Neuronal stem cell (in vitro differentiated cells): ENCODE data around the gene DBNL.

Experiments
- DNase-seq: peaks from one replicate; pipeline ENCODE4 v3.0.0-alpha.2; 2013; ENCODE audit warnings: low spot score
- H2AFZ ChIP-seq: one replicate; pipeline ENCODE4 v1.6.1; 2013; ENCODE audit warnings: mild to moderate bottlenecking, low read length, inconsistent platforms
- H2AK5ac ChIP-seq: 2 replicates; pipeline ENCODE4 v1.6.1; 2013; ENCODE audit warnings: low read depth, mild to moderate bottlenecking, inconsistent platforms, low read length, moderate library complexity, mixed read lengths
- H2BK120ac ChIP-seq: 2 replicates; pipeline ENCODE4 v1.6.1; 2013; ENCODE audit warnings: low read depth, mild to moderate bottlenecking, inconsistent platforms, low read length, moderate library complexity, mixed read lengths
- H2BK12ac ChIP-seq: one replicate; pipeline ENCODE4 v1.6.1; 2013; ENCODE audit warnings: low read length, inconsistent platforms
- H2BK15ac ChIP-seq: 2 replicates; pipeline ENCODE4 v1.6.1; 2013; ENCODE audit warnings: mild to moderate bottlenecking, low read length, inconsistent platforms, mixed read lengths
- H2BK5ac ChIP-seq: one replicate; pipeline ENCODE4 v1.6.1; 2013; ENCODE audit warnings: inconsistent platforms, mild to moderate bottlenecking, low read length, moderate library complexity
- H3K14ac ChIP-seq: one replicate; pipeline ENCODE4 v1.6.1; 2013; ENCODE audit warnings: low read length, inconsistent platforms
- H3K18ac ChIP-seq: 2 replicates; pipeline ENCODE4 v1.6.1; 2013; ENCODE audit warnings: low read length, inconsistent platforms
- H3K23ac ChIP-seq: 2 replicates; pipeline ENCODE4 v1.6.1; 2013; ENCODE audit warnings: low read depth, mild to moderate bottlenecking, mixed read lengths, low read length, inconsistent platforms; ENCODE audit not compliant: poor library complexity
- H3K27ac ChIP-seq: replicated peaks from 3 replicates; pipeline ENCODE4 v1.5.1; 2013; ENCODE audit warnings: low read length, inconsistent platforms
- H3K27me3 ChIP-seq, 3 experiments: 2 replicates each; pipeline ENCODE4 v1.6.1; 2013; ENCODE audit warnings: low read length in 3 of 3, mild to moderate bottlenecking in 2 of 3, inconsistent platforms in 1 of 3, low read depth in 1 of 3, mixed read lengths in 1 of 3, moderate library complexity in 1 of 3; ENCODE audit not compliant: control insufficient read depth in 3 of 3, insufficient read depth in 3 of 3
- H3K36me3 ChIP-seq, 2 donors: replicated peaks in 1 of 2; 2 replicates each; pipeline ENCODE4 v1.6.1; 2013; ENCODE audit warnings: low read length in 2 of 2; ENCODE audit not compliant: control insufficient read depth in 2 of 2, insufficient read depth in 2 of 2
- H3K4ac ChIP-seq: 2 replicates; pipeline ENCODE4 v1.6.1; 2013; ENCODE audit warnings: inconsistent platforms, mild to moderate bottlenecking, low read length, moderate library complexity
- H3K4me1 ChIP-seq, 2 donors: 1 replicate in 1 of 2; 2 replicates in 1 of 2; pipeline ENCODE4 v1.6.1; 2013; ENCODE audit warnings: low read length in 2 of 2, low read depth in 1 of 2; ENCODE audit not compliant: control insufficient read depth in 2 of 2, insufficient read depth in 1 of 2
- H3K4me2 ChIP-seq: one replicate; pipeline ENCODE4 v1.6.1; 2013; ENCODE audit warnings: mild to moderate bottlenecking, low read length, inconsistent platforms; ENCODE audit not compliant: insufficient read depth, poor library complexity, severe bottlenecking
- H3K4me3 ChIP-seq, 2 donors: 2 replicates each; pipeline ENCODE4 v1.5.1; 2013; ENCODE audit warnings: low read length in 2 of 2, mild to moderate bottlenecking in 2 of 2, inconsistent platforms in 1 of 2, moderate library complexity in 1 of 2
- H3K79me1 ChIP-seq: one replicate; pipeline ENCODE4 v1.6.1; 2013; ENCODE audit warnings: low read depth, mild to moderate bottlenecking, inconsistent platforms, low read length, moderate library complexity
- H3K9ac ChIP-seq: one replicate; pipeline ENCODE4 v1.6.1; 2013; ENCODE audit warnings: mild to moderate bottlenecking, low read depth, low read length, inconsistent platforms; ENCODE audit not compliant: poor library complexity
- H3K9me3 ChIP-seq, 2 donors: replicated peaks in 1 of 2; 2 replicates each; pipeline versions ENCODE3 to v1.6.1; 2013; ENCODE audit warnings: low read length in 2 of 2, mild to moderate bottlenecking in 2 of 2, inconsistent platforms in 1 of 2, low read depth in 1 of 2, mixed read lengths in 1 of 2, moderate library complexity in 1 of 2; ENCODE audit not compliant: control insufficient read depth in 2 of 2, insufficient read depth in 1 of 2
- H4K8ac ChIP-seq: one replicate; pipeline ENCODE4 v1.6.1; 2013; ENCODE audit warnings: low read depth, mild to moderate bottlenecking, inconsistent platforms, low read length, moderate library complexity
- H4K91ac ChIP-seq: one replicate; pipeline ENCODE4 v1.6.1; 2013; ENCODE audit warnings: low read length, low read depth, mild to moderate bottlenecking, inconsistent platforms; ENCODE audit not compliant: poor library complexity
- WGBS, 2 donors: extraction: QIAGEN DNeasy Blood & Tissue Kit; methylation state at CpG; one replicate each; pipeline ENCODE4 v1.1.7; 2013; ENCODE audit warnings: missing lambda C conversion rate in 2 of 2, mixed read lengths in 1 of 2; ENCODE audit not compliant: insufficient read length in 2 of 2, insufficient replicate concordance in 1 of 2; ENCODE audit errors: extremely low coverage in 2 of 2; 5-methylcytosine and 5-hydroxymethylcytosine counted together

The DBNL gene

DNA sequence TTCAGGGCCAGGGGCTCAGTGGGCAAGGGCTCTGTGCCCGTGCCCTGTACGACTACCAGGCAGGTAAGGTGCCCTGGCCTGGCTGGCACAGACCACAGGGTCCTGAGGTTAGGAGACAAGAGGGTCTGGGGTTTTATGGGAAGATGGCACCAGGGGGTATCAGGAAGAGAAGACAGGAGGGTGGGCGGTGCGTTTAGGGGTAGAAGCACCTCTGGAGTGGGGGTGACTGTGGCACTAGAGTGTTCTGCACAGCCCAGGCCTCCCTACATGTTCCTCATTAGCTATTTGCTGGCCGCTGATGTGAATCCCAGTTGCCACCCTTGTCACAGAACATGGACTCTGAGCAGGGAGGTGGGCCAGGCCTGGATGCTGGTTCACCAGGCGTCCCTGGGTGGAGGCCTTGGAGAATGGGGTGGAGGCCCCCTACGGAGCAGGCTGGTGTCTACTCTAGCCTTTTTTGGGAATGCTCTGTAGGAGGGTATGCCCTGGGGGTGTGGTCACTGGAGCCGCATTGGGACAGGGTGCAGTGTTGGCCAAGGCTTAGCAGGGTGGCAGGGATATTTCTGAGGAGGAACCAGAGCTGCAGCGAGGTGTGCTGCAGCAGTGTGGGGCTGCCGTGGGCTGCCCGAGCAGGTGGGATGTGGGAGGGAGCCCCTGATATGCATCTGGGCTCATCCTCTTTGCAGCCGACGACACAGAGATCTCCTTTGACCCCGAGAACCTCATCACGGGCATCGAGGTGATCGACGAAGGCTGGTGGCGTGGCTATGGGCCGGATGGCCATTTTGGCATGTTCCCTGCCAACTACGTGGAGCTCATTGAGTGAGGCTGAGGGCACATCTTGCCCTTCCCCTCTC is 15.8 kb downstream of the DBNL start:
- Histone ChIP-seq H2BK120ac (no peak overlapping the region), H2AFZ (no peak overlapping the region), H3K9me3 (no peaks in the 10 kb centered on the region), H2BK5ac (peak overlapping the region; percentile 27), H4K91ac (no peak overlapping the region), H3K4ac (no peak overlapping the region), H3K4me3 (no peak overlapping the region), H2BK15ac (no peak overlapping the region), H2BK12ac (no peak overlapping the region), H3K9ac (no peak overlapping the region), H3K27me3 (no peaks in the 10 kb centered on the region), H3K79me1 (peaks cover 7% of the 10 kb centered on the region), H2AK5ac (no peak overlapping the region), H3K23ac (no peak overlapping the region), H4K8ac (no peak overlapping the region), H3K4me2 (no peak overlapping the region), H3K27ac (no peak overlapping the region), H3K14ac (no peak overlapping the region), H3K4me1 (peaks cover 9 to 16% of the 10 kb centered on the region in 2 donors), H3K18ac (no peak overlapping the region), H3K36me3 (peaks cover 44 to 75% of the 10 kb centered on the region in 2 donors)
- no peak for DNase-seq
- WGBS, 2 donors, result no CpG with 5 or more reads among the region's 21 CpGs

DNA sequence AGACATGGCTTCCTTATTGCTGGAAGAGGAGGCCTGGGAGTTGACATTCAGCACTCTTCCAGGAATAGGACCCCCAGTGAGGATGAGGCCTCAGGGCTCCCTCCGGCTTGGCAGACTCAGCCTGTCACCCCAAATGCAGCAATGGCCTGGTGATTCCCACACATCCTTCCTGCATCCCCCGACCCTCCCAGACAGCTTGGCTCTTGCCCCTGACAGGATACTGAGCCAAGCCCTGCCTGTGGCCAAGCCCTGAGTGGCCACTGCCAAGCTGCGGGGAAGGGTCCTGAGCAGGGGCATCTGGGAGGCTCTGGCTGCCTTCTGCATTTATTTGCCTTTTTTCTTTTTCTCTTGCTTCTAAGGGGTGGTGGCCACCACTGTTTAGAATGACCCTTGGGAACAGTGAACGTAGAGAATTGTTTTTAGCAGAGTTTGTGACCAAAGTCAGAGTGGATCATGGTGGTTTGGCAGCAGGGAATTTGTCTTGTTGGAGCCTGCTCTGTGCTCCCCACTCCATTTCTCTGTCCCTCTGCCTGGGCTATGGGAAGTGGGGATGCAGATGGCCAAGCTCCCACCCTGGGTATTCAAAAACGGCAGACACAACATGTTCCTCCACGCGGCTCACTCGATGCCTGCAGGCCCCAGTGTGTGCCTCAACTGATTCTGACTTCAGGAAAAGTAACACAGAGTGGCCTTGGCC is 16.6 kb downstream of the DBNL start:
- Histone ChIP-seq H3K27ac (no peak overlapping the region), H3K79me1 (peaks cover 8% of the 10 kb centered on the region), H3K18ac (no peak overlapping the region), H3K4me2 (no peak overlapping the region), H4K91ac (no peak overlapping the region), H3K9me3 (no peaks in the 10 kb centered on the region), H4K8ac (no peak overlapping the region), H2BK15ac (no peak overlapping the region), H3K9ac (no peak overlapping the region), H2BK12ac (no peak overlapping the region), H3K23ac (no peak overlapping the region), H3K14ac (no peak overlapping the region), H3K4me3 (no peak overlapping the region), H3K4ac (no peak overlapping the region), H2BK5ac (no peak overlapping the region), H2BK120ac (no peak overlapping the region), H3K36me3 (peaks cover 44 to 67% of the 10 kb centered on the region in 2 donors), H3K4me1 (peaks cover 16 to 20% of the 10 kb centered on the region in 2 donors), H2AFZ (no peak overlapping the region), H2AK5ac (no peak overlapping the region), H3K27me3 (no peaks in the 10 kb centered on the region)
- no peak for DNase-seq
- no CpG with 5 or more reads among the region's 8 CpGs for WGBS, 2 donors

DNA sequence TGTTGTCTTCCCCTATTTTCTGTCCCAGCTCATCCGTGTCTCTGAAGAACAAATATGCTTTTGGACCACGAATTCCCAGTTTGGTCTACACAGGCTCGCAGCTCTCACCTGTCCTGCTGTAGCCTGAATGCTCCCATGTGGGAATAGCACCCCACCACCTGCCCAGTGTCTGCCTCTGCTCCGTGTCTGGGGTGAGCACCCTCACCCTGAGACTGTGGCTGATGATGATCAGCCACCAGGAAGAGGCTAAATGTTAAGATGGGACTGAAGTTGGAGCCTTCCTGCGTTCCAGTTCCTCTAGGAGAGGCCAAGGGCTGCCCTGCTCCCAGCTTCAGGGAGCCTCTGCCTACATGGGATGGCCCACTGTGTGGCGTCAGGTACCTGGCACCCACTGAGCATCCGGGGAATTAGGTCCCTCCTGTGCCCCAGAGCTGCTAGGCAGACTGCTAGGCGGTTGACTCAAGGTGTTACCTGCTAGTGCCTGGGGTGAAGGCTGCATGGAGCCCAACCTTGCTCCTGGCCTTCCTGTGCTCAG is 17.2 kb downstream of the DBNL start:
- no peak overlapping the region for H3K4me3 ChIP-seq
- H3K79me1 ChIP-seq, result peaks cover 8% of the 10 kb centered on the region
- H2BK15ac ChIP-seq, result no peak overlapping the region
- H4K91ac ChIP-seq, result no peak overlapping the region
- H3K36me3 ChIP-seq, result peaks cover 40 to 61% of the 10 kb centered on the region in 2 donors
- H3K4ac ChIP-seq, result no peak overlapping the region
- DNase-seq, result no peak
- no peak overlapping the region for H3K27ac ChIP-seq
- no peak overlapping the region for H3K4me2 ChIP-seq
- no peak overlapping the region for H2AFZ ChIP-seq
- H2BK5ac ChIP-seq, result no peak overlapping the region
- no peak overlapping the region for H4K8ac ChIP-seq
- H3K4me1 ChIP-seq, result peaks cover 19 to 24% of the 10 kb centered on the region in 2 donors
- H2BK12ac ChIP-seq, result no peak overlapping the region
- no peak overlapping the region for H3K18ac ChIP-seq
- H2BK120ac ChIP-seq, result no peak overlapping the region
- H3K14ac ChIP-seq, result no peak overlapping the region
- no peak overlapping the region for H3K9ac ChIP-seq
- H3K9me3 ChIP-seq, result no peaks in the 10 kb centered on the region
- no peak overlapping the region for H2AK5ac ChIP-seq
- H3K23ac ChIP-seq, result no peak overlapping the region
- WGBS, 2 donors, result no CpG with 5 or more reads among the region's 8 CpGs
- no peaks in the 10 kb centered on the region for H3K27me3 ChIP-seq
